ENCODE data around the gene ZCCHC10.

The ZCCHC10 gene

DNA sequence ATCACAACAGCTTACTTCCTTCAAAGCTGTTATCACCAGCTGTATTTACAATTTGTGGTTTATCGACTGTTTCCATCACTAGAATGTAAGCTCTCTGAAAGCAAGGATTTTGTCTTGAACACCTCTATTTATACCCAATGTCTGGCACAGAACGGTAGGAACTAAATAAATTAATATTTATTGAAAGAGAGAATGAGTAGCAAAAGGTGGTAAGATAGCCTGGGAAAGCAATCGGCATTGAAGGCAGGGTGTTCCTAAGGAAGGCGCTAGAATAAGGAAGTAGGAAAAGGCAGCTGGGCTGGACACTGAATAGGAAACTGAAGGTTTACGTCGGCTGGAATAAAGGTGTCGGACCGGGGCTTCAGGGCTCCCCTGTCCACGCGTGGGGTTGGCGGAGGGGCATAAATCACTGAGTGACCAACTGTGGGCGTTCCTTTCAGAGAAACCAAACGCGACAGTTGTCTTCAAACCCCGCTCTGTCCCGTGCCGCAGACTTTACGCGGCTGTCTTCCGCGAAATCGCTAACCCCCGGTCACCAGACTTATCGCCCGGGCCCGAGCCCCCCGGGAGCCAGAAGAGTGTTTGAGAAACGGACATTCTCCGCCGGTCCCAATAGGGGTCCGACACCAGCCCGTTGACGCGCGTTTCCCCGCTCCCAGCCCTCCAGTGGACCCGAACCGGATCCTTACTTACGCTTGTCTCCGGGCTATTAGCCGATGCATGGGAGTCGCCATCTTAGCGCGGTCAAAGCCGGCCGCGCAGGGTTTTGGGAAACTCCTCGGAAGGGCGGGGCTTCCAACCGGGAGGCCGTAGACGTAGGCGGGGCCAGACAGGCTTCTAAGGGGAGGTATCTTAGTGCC lies at the start of gene ZCCHC10:
Gene ZCCHC10 (minus strand): TSS at position 746 of the 860 bp plus-strand sequence. CDS start 12 bp downstream, at position 734.
- peak within 1 kb of the TSS; percentile 57 to 89 (median 82) for H3K4me3 ChIP-seq
- peak within 1 kb of the TSS; percentile 76 to 98 (median 94) for H3K27ac ChIP-seq

- Histone ChIP-seq H3K4me3 (no peak overlapping the region), H3K27ac (no peak overlapping the region)
These were observed 49.5 kb upstream of the ZCCHC10 start for GRCh38 chr5:133075572-133076536.

DNA sequence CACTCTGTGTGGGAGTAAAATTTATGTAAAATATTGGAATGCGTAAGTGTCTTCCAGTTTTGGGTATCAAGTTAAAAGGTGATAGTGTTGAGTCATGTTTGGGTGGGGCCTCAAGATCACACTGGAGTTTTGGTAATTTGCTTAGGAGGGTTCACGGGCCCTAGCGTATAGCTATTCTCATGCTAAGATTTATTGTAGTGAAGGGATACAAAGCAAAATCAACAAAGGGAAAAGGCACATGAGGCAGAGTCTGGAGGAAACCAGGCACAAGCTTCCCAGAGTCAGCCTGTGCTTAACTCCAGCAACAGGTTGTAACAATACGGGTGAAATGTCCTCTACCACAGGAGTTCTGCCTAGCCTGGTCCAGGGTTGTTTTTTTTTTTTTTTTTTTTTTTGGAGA lies 45.7 kb upstream of the ZCCHC10 start:
- H3K4me3 ChIP-seq, result no peak overlapping the region
- no peak overlapping the region for H3K27ac ChIP-seq

DNA sequence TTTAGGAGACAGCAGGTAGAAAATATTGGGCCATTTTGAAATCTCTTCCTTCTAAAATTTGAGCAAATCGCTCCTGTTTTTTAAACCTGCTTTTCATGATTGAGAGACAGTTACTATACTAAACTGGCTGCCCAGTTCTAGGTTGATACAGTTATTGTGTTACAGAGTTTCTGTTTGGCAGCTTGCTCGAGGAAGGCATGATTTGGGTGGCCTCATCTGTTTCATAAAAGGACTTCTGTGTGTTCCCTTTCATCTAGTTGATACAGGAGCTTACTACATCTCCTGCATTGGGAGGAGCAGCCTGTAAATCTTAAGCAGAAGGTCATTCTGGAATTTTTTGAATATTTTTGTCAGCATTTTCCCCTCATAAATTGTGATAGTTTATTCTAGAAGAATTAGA lies 39.7 kb upstream of the ZCCHC10 start:
- Histone ChIP-seq H3K4me3 (no peak overlapping the region), H3K27ac (peak overlapping the region in 2 of 21 experiments; percentile 0 to 32)

- no peak overlapping the region for H3K4me3 ChIP-seq
- H3K27ac ChIP-seq, result peak overlapping the region in 2 of 21 experiments; percentile 0 to 31
These were observed 39.1 kb upstream of the ZCCHC10 start for GRCh38 chr5:133065471-133065870.

- Histone ChIP-seq H3K4me3 (no peak overlapping the region), H3K27ac (no peak overlapping the region)
These were observed 37.6 kb upstream of the ZCCHC10 start for GRCh38 chr5:133063965-133064364.

GRCh38 chr5:133062276-133062675 lies 35.9 kb upstream of the ZCCHC10 start:
- no peak overlapping the region for H3K27ac ChIP-seq
- H3K4me3 ChIP-seq, result no peak overlapping the region

- H3K27ac ChIP-seq, result no peak overlapping the region
- no peak overlapping the region for H3K4me3 ChIP-seq
These were observed 33.3 kb upstream of the ZCCHC10 start for GRCh38 chr5:133059621-133060020.

- no peak overlapping the region for H3K27ac ChIP-seq
- no peak overlapping the region for H3K4me3 ChIP-seq
These were observed 30.5 kb upstream of the ZCCHC10 start for GRCh38 chr5:133056891-133057290.

- Histone ChIP-seq H3K27ac (no peak overlapping the region), H3K4me3 (no peak overlapping the region)
These were observed 28.5 kb upstream of the ZCCHC10 start for GRCh38 chr5:133054697-133055471.

DNA sequence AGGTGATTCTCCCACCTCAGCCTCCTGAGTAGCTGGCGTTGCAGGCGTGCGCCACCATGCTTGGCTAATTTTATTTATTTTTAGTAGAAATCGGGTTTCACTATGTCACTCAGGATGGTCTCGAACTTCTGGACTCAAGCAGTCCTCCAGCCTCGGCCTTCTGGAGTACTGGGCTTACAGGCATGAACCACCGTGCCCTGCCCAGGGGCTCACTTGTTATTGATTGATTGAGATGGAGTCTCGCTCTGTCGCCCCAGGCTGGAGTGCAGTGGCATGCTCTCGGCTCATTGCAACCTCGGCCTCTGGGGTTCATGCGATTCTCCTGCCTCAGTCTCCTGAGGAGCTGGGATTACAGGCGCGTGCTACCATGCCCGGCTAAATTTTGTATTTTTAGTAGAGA lies 27.1 kb upstream of the ZCCHC10 start:
- Histone ChIP-seq H3K27ac (no peak overlapping the region), H3K4me3 (peak overlapping the region; percentile 78 to 99 (median 90))

GRCh38 chr5:133052317-133053175 lies 26.2 kb upstream of the ZCCHC10 start:
- Histone ChIP-seq H3K4me3 (peak overlapping the region; percentile 78 to 99 (median 90)), H3K27ac (peak overlapping the region; percentile 85 to 99 (median 97))

- H3K4me3 ChIP-seq, result peak within 1 kb of the TSS; percentile 78 to 99 (median 90)
- H3K27ac ChIP-seq, result peak within 1 kb of the TSS; percentile 85 to 99 (median 97)
These were observed 25.4 kb upstream of the ZCCHC10 start, which contains the start of gene HSPA4 for GRCh38 chr5:133051542-133052316. HSPA4 (plus strand) TSS chr5:133052013; CDS start chr5:133052251, 238 bp downstream.

DNA sequence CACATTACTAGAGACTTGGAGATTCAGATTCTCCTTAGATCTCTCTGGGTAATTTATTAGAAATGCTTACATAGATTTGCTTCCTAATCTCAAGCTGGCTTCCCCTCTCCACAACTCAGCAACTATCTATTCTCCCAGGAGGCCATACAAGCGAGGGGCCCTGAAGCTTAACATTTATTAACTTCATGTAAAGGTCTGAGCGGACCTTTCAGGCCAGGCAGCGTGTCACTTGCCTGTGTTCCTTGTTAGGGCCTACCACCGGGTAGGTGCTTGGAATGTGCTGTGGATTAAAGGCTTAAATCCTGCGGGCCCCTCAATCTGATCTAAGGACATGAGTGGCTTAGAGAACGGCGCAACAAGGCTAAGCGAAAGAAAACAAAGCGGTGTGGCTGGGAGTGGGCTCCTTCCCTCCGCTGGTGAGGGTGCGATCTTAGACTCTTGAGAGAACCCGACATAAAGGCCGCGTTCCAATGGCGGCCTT lies 24.8 kb upstream of the ZCCHC10 start:
- Histone ChIP-seq H3K27ac (peak overlapping the region; percentile 65 to 99 (median 97)), H3K4me3 (peak overlapping the region; percentile 78 to 99 (median 90))

- Histone ChIP-seq H3K4me3 (peak overlapping the region in 6 of 7 experiments; percentile 78 to 99 (median 92)), H3K27ac (peak overlapping the region in 19 of 21 experiments; percentile 86 to 99 (median 97))
These were observed 24.2 kb upstream of the ZCCHC10 start for GRCh38 chr5:133050521-133050920.

GRCh38 chr5:133049726-133050048 lies 23.3 kb upstream of the ZCCHC10 start:
- no peak overlapping the region for H3K4me3 ChIP-seq
- no peak overlapping the region for H3K27ac ChIP-seq

- no peak overlapping the region for H3K27ac ChIP-seq
- H3K4me3 ChIP-seq, result no peak overlapping the region
These were observed 22.8 kb upstream of the ZCCHC10 start for GRCh38 chr5:133048993-133049725.

Measured in skin epidermis (tissue), 12 donors.